ENCODE data around the gene MARS2. TPM values are rescaled to one million over a fixed set of nuclear protein-coding genes. Genes with fewer than 3 reads are reported as not detected.

The MARS2 gene
- total and polyA plus RNA-seq, 2 donors (not counting 1 experiment from before 2014, with no cell fraction given) = 5.1 to 10.5 TPM

DNA sequence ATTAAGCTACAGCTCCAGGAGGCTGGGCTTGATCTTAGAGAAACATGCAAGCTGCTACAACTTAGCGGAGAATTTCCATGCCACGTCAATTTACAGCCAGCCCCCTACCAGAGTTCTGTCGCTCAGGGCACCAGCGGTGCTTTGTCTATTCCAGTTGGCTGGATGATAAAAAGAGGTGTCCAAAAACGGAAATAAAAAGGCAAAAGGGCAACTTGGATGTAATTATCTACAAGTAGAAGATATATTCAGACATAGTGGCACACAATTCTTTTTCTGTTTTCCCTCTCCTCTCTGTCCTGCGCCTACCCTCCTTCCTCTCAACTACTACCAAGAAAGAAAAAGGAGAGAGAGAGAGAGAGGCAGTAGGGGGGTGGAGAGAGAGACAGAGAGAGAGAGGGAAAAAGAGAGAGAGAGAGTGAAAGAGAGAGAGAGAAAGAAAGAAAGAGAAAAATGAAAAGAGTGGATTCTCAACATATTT, 29.4 kb upstream of the MARS2 start:
- intact Hi-C loops (cut with micrococcal nuclease) = no loop called here
- Mint-ChIP-seq H3K4me3 (no peak overlapping the region), H3K27me3 (peaks cover 22% of the 10 kb centered on the region), H3K9me3 (ENCODE audit: insufficient read depth) (no peaks in the 10 kb centered on the region), H3K27ac (no peak overlapping the region), H3K4me1 (no peaks in the 10 kb centered on the region)
- Histone ChIP-seq H3K4me3 (ENCODE audit: control extremely low read depth in 1 of 5, extremely low read depth in 1 of 5, insufficient read depth in 1 of 5, low read depth in 2 of 5, low read length in 4 of 5) (no peak overlapping the region), H3K36me3 (replicated peaks in 1 of 2; ENCODE audit: control extremely low read depth in 1 of 2, control insufficient read depth in 1 of 2, extremely low read depth in 1 of 2, insufficient read depth in 2 of 2, low read length in 1 of 2) (no peaks in the 10 kb centered on the region), H3K27ac (ENCODE audit: low read length in 2 of 2) (no peak overlapping the region), H3K27me3 (replicated peaks in 1 of 4; ENCODE audit: control extremely low read depth in 1 of 4, control insufficient read depth in 3 of 4, insufficient read depth in 4 of 4, low read length in 3 of 4) (peaks cover 0 to 10% (median 3%) of the 10 kb centered on the region in 4 experiments), H3K9ac (ENCODE audit: low read length) (no peak overlapping the region), H2AFZ (ENCODE audit: insufficient read depth, low read depth, low read length, poor library complexity, severe bottlenecking) (no peak overlapping the region), H3K79me2 (ENCODE audit: control insufficient read depth, insufficient read depth, low read length) (no peaks in the 10 kb centered on the region), H3K4me1 (ENCODE audit: control insufficient read depth in 2 of 2, insufficient read depth in 2 of 2, low read length in 2 of 2) (no peaks in the 10 kb centered on the region), H4K20me1 (ENCODE audit: control insufficient read depth, insufficient read depth, low read length, poor library complexity, severe bottlenecking) (no peaks in the 10 kb centered on the region), H3K9me3 (ENCODE audit: control extremely low read depth in 1 of 3, control insufficient read depth in 2 of 3, insufficient read depth in 1 of 3, low read length in 2 of 3) (no peaks in the 10 kb centered on the region), H3K4me2 (replicated peaks; ENCODE audit: low read depth, low read length, poor library complexity, severe bottlenecking) (no peak overlapping the region)
- ChIA-PET CTCF (no interaction called here), POLR2A (no interaction called here)
- TF ChIP-seq, protein P1, sequence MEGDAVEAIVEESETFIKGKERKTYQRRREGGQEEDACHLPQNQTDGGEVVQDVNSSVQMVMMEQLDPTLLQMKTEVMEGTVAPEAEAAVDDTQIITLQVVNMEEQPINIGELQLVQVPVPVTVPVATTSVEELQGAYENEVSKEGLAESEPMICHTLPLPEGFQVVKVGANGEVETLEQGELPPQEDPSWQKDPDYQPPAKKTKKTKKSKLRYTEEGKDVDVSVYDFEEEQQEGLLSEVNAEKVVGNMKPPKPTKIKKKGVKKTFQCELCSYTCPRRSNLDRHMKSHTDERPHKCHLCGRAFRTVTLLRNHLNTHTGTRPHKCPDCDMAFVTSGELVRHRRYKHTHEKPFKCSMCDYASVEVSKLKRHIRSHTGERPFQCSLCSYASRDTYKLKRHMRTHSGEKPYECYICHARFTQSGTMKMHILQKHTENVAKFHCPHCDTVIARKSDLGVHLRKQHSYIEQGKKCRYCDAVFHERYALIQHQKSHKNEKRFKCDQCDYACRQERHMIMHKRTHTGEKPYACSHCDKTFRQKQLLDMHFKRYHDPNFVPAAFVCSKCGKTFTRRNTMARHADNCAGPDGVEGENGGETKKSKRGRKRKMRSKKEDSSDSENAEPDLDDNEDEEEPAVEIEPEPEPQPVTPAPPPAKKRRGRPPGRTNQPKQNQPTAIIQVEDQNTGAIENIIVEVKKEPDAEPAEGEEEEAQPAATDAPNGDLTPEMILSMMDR (IDR thresholded peaks at IDR 0.05) = no peak
- TF ChIP-seq EZH2 (IDR thresholded peaks at IDR 0.05; ENCODE audit: borderline replicate concordance, insufficient read depth, low read depth, low read length, poor library complexity, severe bottlenecking) = no peak
- ATAC-seq (ENCODE audit: low read depth) (no peak), DNase-seq (no peak)
- WGBS (ENCODE audit: insufficient coverage) = no CpG with 5 or more reads among the region's 6 CpGs

DNA sequence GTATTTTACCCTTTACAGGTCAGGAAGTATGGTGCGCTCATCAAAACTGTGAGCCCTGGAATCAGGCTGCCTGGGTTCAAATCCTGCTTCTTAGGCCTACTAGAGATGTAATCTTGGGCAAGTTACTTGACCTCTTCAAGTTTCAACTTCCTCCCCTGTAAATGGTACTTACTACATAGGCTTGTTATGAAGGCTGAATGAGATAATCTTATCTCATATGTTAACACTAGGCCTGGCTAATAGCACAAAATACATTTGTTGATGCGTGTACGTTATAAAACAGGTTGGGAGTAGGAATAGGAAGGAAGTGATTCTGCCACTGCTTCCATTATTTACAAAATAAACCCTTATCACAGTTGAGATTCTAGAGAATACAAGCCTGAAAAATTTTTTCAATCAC, 28.1 kb upstream of the MARS2 start:
- no peaks in the 10 kb centered on the region for H3K36me3 ChIP-seq (replicated peaks in 1 of 2; ENCODE audit: control extremely low read depth in 1 of 2, control insufficient read depth in 1 of 2, extremely low read depth in 1 of 2, insufficient read depth in 2 of 2, low read length in 1 of 2)
- H3K27ac ChIP-seq (ENCODE audit: low read length in 2 of 2) = no peak overlapping the region
- H3K9me3 Mint-ChIP-seq (ENCODE audit: insufficient read depth) = no peaks in the 10 kb centered on the region
- 100% methylated on average over 1 of the region's 3 CpGs for WGBS (ENCODE audit: insufficient coverage)
- TF ChIP-seq EZH2 (IDR thresholded peaks at IDR 0.05; ENCODE audit: borderline replicate concordance, insufficient read depth, low read depth, low read length, poor library complexity, severe bottlenecking) = no peak
- TF ChIP-seq, protein P1 (IDR thresholded peaks at IDR 0.05) = no peak
- ATAC-seq (ENCODE audit: low read depth) (no peak), DNase-seq (no peak)
- H3K79me2 ChIP-seq (ENCODE audit: control insufficient read depth, insufficient read depth, low read length) = no peaks in the 10 kb centered on the region
- no peak overlapping the region for H3K4me3 Mint-ChIP-seq
- no peak overlapping the region for H3K4me3 ChIP-seq (ENCODE audit: control extremely low read depth in 1 of 5, extremely low read depth in 1 of 5, insufficient read depth in 1 of 5, low read depth in 2 of 5, low read length in 4 of 5)
- H3K4me2 ChIP-seq (replicated peaks; ENCODE audit: low read depth, low read length, poor library complexity, severe bottlenecking) = no peak overlapping the region
- POLR2A ChIA-PET = no interaction called here
- no peak overlapping the region for H2AFZ ChIP-seq (ENCODE audit: insufficient read depth, low read depth, low read length, poor library complexity, severe bottlenecking)
- peaks cover 0 to 6% (median 3%) of the 10 kb centered on the region in 4 experiments for H3K27me3 ChIP-seq (replicated peaks in 1 of 4; ENCODE audit: control extremely low read depth in 1 of 4, control insufficient read depth in 3 of 4, insufficient read depth in 4 of 4, low read length in 3 of 4)
- peaks cover 17% of the 10 kb centered on the region for H3K27me3 Mint-ChIP-seq
- intact Hi-C loops (cut with micrococcal nuclease) = no loop called here
- no peaks in the 10 kb centered on the region for H4K20me1 ChIP-seq (ENCODE audit: control insufficient read depth, insufficient read depth, low read length, poor library complexity, severe bottlenecking)
- no peak overlapping the region for H3K9ac ChIP-seq (ENCODE audit: low read length)
- H3K4me1 ChIP-seq (ENCODE audit: control insufficient read depth in 2 of 2, insufficient read depth in 2 of 2, low read length in 2 of 2) = no peaks in the 10 kb centered on the region
- CTCF ChIA-PET = no interaction called here
- no peak overlapping the region for H3K27ac Mint-ChIP-seq
- no peaks in the 10 kb centered on the region for H3K9me3 ChIP-seq (ENCODE audit: control extremely low read depth in 1 of 3, control insufficient read depth in 2 of 3, insufficient read depth in 1 of 3, low read length in 2 of 3)
- no peaks in the 10 kb centered on the region for H3K4me1 Mint-ChIP-seq
